Neural progenitor cell (in vitro differentiated cells): ENCODE results near the gene ZNF232.

Experiments used
- EZH2 ChIP-seq: fragments of 200-600 bp; sonication (generic); IDR thresholded peaks from 2 replicates; pipeline ENCODE4 v1.6.1; 2017; ENCODE audit warnings: antibody characterized with exemption, mild to moderate bottlenecking, moderate library complexity
- EZH2phosphoT487 ChIP-seq: fragments of 200-600 bp; sonication (generic); IDR thresholded peaks from 2 replicates; pipeline ENCODE4 v1.6.1; 2017; ENCODE audit warnings: antibody characterized with exemption
- TF ChIP-seq, protein P1 (sequence below): fragments of 200-600 bp; sonication (generic); IDR thresholded peaks from 2 replicates; pipeline ENCODE4 v1.5.1; 2017; ENCODE audit warnings: antibody characterized with exemption, mild to moderate bottlenecking

DNA sequence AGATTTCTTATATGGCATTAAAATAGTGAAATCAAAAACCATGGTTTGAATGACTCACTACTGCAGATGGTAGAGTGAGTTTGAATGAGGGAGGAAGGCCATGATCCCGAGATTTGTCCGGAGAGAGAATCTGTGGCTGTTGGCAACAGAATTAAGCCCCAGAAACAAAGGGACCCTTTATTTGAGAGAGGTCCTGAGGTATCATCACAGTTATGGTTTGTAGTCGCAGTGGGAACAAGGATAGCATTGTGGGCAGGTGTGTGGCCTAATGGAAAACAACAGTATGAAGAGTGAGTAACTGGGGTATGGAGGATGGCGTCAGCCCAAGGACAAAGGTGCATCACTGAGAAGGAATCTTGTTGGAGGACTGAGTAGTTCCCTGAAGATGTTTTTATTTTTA lies 42.0 kb downstream of the ZNF232 start:
- TF ChIP-seq EZH2phosphoT487 (no peak), EZH2 (no peak)
- TF ChIP-seq, protein P1, sequence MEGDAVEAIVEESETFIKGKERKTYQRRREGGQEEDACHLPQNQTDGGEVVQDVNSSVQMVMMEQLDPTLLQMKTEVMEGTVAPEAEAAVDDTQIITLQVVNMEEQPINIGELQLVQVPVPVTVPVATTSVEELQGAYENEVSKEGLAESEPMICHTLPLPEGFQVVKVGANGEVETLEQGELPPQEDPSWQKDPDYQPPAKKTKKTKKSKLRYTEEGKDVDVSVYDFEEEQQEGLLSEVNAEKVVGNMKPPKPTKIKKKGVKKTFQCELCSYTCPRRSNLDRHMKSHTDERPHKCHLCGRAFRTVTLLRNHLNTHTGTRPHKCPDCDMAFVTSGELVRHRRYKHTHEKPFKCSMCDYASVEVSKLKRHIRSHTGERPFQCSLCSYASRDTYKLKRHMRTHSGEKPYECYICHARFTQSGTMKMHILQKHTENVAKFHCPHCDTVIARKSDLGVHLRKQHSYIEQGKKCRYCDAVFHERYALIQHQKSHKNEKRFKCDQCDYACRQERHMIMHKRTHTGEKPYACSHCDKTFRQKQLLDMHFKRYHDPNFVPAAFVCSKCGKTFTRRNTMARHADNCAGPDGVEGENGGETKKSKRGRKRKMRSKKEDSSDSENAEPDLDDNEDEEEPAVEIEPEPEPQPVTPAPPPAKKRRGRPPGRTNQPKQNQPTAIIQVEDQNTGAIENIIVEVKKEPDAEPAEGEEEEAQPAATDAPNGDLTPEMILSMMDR, result no peak
